ENCODE data around the gene TECTB.

- TF ChIP-seq CTCF (IDR thresholded peaks at IDR 0.05) (no peak), EP300 (IDR thresholded peaks at IDR 0.05; ENCODE audit: low read depth) (no peak), POLR2A (IDR thresholded peaks at IDR 0.05) (no peak), POLR2AphosphoS5 (IDR thresholded peaks at IDR 0.05) (no peak)
Observed at GRCh38 chr10:112287844-112288243, 4.6 kb downstream of the TECTB start.
